Adrenal gland (tissue), 12 donors: ENCODE results near the gene CHID1. TPM values are rescaled to one million over a fixed set of nuclear protein-coding genes. Genes with fewer than 3 reads are reported as not detected.

ENCODE experiments used
- DNase-seq, 7 donors: peaks; one replicate each; pipeline ENCODE4 v3.0.0-alpha.2; 2019 to 2020
- H3K27ac ChIP-seq, 5 donors: fragments of 200-600 bp; sonication (generic) in 4 of 5; 1 replicate in 3 of 5; 2 replicates in 2 of 5; pipeline versions ENCODE4 v1.5.1 to v1.8.0; 2016 to 2020; ENCODE audit warnings: mild to moderate bottlenecking in 1 of 5
- H3K27me3 ChIP-seq: fragments of 200-600 bp; 2 replicates; pipeline ENCODE4 v1.8.0; 2021
- H3K36me3 ChIP-seq, 2 donors: fragments of 200-600 bp; replicated peaks in 1 of 2; 1 replicate in 1 of 2; 2 replicates in 1 of 2; pipeline versions ENCODE4 v1.5.1 to v1.8.0; 2018 to 2022
- H3K4me1 ChIP-seq, 2 donors: fragments of 200-600 bp; replicated peaks in 1 of 2; 1 replicate in 1 of 2; 2 replicates in 1 of 2; pipeline versions ENCODE4 v1.5.1 to v1.8.0; 2018 to 2021
- H3K4me3 ChIP-seq, 4 donors: fragments of 200-600 bp; sonication (generic) in 3 of 4; one replicate each; pipeline ENCODE4 v1.5.1; 2016 to 2018
- H3K9me3 ChIP-seq, 3 donors: fragments of 200-600 bp; sonication (generic) in 1 of 3; replicated peaks in 1 of 3; 1 replicate in 2 of 3; 2 replicates in 1 of 3; pipeline versions ENCODE4 v1.5.1 to v1.8.0; 2016 to 2021
- POLR2A ChIP-seq, 2 donors: fragments of 450-650 bp; IDR thresholded peaks; one replicate each; pipeline ENCODE4 v1.6.1; 2017; ENCODE audit warnings: antibody characterized with exemption in 2 of 2, mild to moderate bottlenecking in 2 of 2, moderate library complexity in 1 of 2
- WGBS, 4 donors: extraction: QIAGEN DNeasy Blood & Tissue Kit in 2 of 4; methylation state at CpG; one replicate each; pipeline versions ENCODE4 v1.1.5 to v1.1.7; 2013 to 2017; 5-methylcytosine and 5-hydroxymethylcytosine counted together
- intact Hi-C, 2 donors: fragments of 100-400 bp; cut with DNase I; formaldehyde crosslinking; loops; one replicate each; pipeline versions ENCODE4 v1.14.1 to v1.15.0; 2022 to 2023
- polyA plus RNA-seq, 3 donors: library from polyadenylated mRNA; stranded (reverse); fragments of 200-250 nt in 2 of 3; fragments of 350-450 nt in 1 of 3; fragmentation: Illumina TruSeq in 1 of 3; extraction: RNeasy Lipid Tissue Mini Kit (QIAGEN cat#74804) in 1 of 3; gene quantifications; one replicate each; pipeline ENCODE4 v1.2.3, GENCODE V29; 2013 to 2014
- total RNA-seq, 9 donors: library from RNA; depleted of rRNA in 4 of 9; stranded (reverse); fragments of >200 nt in 4 of 9; fragments of 120-200 nt in 1 of 9; fragmentation: NEBNext Ultra II Directional in 1 of 9; extraction: Animal tissue kit (Norgen Biotek cat#: 25700) in 1 of 9; gene quantifications; one replicate each; pipeline versions ENCODE4 v1.1.0 to v1.2.4, GENCODE V29; 2013 to 2023
- TF ChIP-seq, protein P1 (sequence below), 6 experiments: fragments of 450-650 bp in 4 of 6; fragments of 200-600 bp in 2 of 6; sonication (generic) in 1 of 6; IDR thresholded peaks; 1 replicate in 5 of 6; 2 replicates in 1 of 6; pipeline versions ENCODE4 v1.5.1 to v1.8.0; 2016 to 2021; ENCODE audit warnings: antibody characterized with exemption in 6 of 6, mild to moderate bottlenecking in 2 of 6, moderate library complexity in 1 of 6
- donor health status: healthy with polysubstance abuse.
- donor health status: Bipolar disorder and iron deficiency.
- donor health status: DM: yes; HTN: yes; CAD: no.
- donor health status: DM: no; HTN: no; CAD: no.
- donor health status: DM: no; HTN: no; CAD: no.
- donor health status: DM: yes; HTN: yes; CAD: no.

CHID1 gene
- total and polyA plus RNA-seq, 12 donors = 39.2 to 220 (median 96.6) TPM

GRCh38 chr11:886568-886967 is 24.0 kb downstream of the CHID1 start:
- intact Hi-C loops = no loop called here
- WGBS, 4 donors = 92 to 99% (median 97%) methylated on average over 13 to 17 of the region's 17 CpGs
- Histone ChIP-seq H3K27ac (no peak overlapping the region), H3K27me3 (no peaks in the 10 kb centered on the region), H3K4me3 (no peak overlapping the region), H3K36me3 (no peaks in the 10 kb centered on the region), H3K9me3 (no peaks in the 10 kb centered on the region), H3K4me1 (no peaks in the 10 kb centered on the region)
- DNase-seq = no peak
- TF ChIP-seq, protein P1, sequence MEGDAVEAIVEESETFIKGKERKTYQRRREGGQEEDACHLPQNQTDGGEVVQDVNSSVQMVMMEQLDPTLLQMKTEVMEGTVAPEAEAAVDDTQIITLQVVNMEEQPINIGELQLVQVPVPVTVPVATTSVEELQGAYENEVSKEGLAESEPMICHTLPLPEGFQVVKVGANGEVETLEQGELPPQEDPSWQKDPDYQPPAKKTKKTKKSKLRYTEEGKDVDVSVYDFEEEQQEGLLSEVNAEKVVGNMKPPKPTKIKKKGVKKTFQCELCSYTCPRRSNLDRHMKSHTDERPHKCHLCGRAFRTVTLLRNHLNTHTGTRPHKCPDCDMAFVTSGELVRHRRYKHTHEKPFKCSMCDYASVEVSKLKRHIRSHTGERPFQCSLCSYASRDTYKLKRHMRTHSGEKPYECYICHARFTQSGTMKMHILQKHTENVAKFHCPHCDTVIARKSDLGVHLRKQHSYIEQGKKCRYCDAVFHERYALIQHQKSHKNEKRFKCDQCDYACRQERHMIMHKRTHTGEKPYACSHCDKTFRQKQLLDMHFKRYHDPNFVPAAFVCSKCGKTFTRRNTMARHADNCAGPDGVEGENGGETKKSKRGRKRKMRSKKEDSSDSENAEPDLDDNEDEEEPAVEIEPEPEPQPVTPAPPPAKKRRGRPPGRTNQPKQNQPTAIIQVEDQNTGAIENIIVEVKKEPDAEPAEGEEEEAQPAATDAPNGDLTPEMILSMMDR (IDR thresholded peaks at IDR 0.05) = no peak
- TF ChIP-seq POLR2A (IDR thresholded peaks at IDR 0.05) = no peak

DNA sequence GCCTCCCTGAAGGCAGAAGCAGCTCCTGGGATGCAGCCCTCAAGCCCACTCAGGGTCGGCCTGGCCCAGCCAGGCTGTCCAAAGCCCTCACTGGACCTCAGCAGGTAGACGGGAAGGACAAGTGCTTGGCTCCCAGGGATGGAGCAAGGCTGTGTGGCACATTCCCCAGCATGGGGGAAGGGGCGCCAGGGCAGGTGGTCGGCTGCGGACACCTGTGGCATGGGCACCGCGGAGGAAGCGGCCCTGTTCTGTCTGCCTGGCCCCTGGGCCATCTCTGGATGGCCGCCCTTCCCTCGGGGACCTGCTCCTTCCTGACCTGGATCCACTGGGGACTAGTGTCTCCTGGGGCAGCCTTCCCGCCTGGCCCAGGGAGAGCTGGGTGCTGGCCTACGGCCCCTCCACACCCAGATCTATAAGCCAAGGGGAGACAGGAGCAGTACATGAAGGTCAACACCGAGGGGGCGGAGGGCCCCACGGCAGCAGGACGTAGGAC is 26.0 kb downstream of the CHID1 start:
- Histone ChIP-seq H3K4me1 (no peaks in the 10 kb centered on the region), H3K27ac (no peak overlapping the region), H3K36me3 (no peaks in the 10 kb centered on the region), H3K4me3 (no peak overlapping the region), H3K27me3 (no peaks in the 10 kb centered on the region), H3K9me3 (no peaks in the 10 kb centered on the region)
- intact Hi-C loops = no loop called here
- WGBS, 4 donors = 0 to 88% (median 83%) methylated on average over 1 to 16 of the region's 16 CpGs
- DNase-seq = no peak
- no peak for TF ChIP-seq POLR2A (IDR thresholded peaks at IDR 0.05)
- TF ChIP-seq, protein P1 (IDR thresholded peaks at IDR 0.05) = no peak

DNA sequence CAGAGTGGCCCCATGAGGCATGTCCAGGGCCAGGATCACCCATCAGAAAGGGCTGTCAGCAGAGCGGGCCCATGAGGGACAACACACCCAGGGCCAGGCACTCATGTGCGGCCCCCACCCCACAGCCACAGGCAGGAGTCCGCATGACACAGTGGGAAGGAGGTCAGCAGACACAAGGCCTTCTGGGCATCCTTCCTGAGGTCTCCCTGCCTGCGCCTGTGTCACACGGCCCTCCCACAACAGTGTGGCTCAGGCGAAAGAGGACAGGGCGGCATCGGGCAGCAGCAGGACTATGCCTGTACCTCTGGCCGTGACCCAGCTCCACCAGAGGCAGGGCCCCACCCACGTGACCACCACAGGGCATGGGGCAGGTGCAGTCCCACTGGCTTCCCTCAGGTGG is 27.1 kb downstream of the CHID1 start:
- Histone ChIP-seq H3K9me3 (no peaks in the 10 kb centered on the region), H3K4me1 (no peaks in the 10 kb centered on the region), H3K36me3 (no peaks in the 10 kb centered on the region), H3K27ac (no peak overlapping the region), H3K4me3 (no peak overlapping the region), H3K27me3 (no peaks in the 10 kb centered on the region)
- intact Hi-C loops = no loop called here
- WGBS, 4 donors = 87 to 95% (median 87%) methylated on average over 7 to 10 of the region's 10 CpGs; no CpG with 5 or more reads in 1 of the 4 donors
- no peak for DNase-seq
- TF ChIP-seq, protein P1 (IDR thresholded peaks at IDR 0.05) = no peak
- TF ChIP-seq POLR2A (IDR thresholded peaks at IDR 0.05) = no peak

GRCh38 chr11:882596-882995 is 28.0 kb downstream of the CHID1 start:
- H3K4me3 ChIP-seq = no peak overlapping the region
- no peaks in the 10 kb centered on the region for H3K9me3 ChIP-seq
- DNase-seq = no peak
- intact Hi-C loops = no loop called here
- TF ChIP-seq POLR2A (IDR thresholded peaks at IDR 0.05) = no peak
- TF ChIP-seq, protein P1 (IDR thresholded peaks at IDR 0.05) = no peak
- H3K36me3 ChIP-seq = no peaks in the 10 kb centered on the region
- H3K27me3 ChIP-seq = no peaks in the 10 kb centered on the region
- no peak overlapping the region for H3K27ac ChIP-seq
- WGBS, 4 donors = 90 to 94% (median 93%) methylated on average over 11 to 14 of the region's 14 CpGs
- no peaks in the 10 kb centered on the region for H3K4me1 ChIP-seq
